HCT116 (cell line): ENCODE measurements around the gene CDK18. TPM values are rescaled to one million over a fixed set of nuclear protein-coding genes. Genes with fewer than 3 reads are reported as not detected.

ENCODE experiments used
- ATAC-seq: fragments of 200-7000 bp; cut with Tn5 transposase; 2 replicates; pipeline ENCODE4 v1.9.1; 2020; ENCODE audit warnings: mild to moderate bottlenecking, moderate library complexity
- BruUV-seq: library from RNA; stranded (reverse); fragments of 400-500 nt; replicated peaks from 2 replicates; lab custom pipeline; 2021; lab: Mats Ljungman, UMichigan
- CTCF ChIA-PET: fragments of 300-600 bp; sonication (Branson Sonifier 250); formaldehyde crosslinking; loops from one replicate; lab custom pipeline; 2021; ENCODE audit warnings: antibody characterized with exemption; lab: Charles Lee
- POLR2A ChIA-PET: fragments of 300-600, 350-600 bp; sonication (Branson Sonifier 250); formaldehyde crosslinking; loops from one replicate; lab custom pipeline; 2021; ENCODE audit warnings: antibody characterized with exemption; lab: Charles Lee
- RAD21 ChIA-PET, 2 experiments: fragments of 300-600 bp; sonication (Branson Sonifier 250); formaldehyde crosslinking; loops; one replicate each; lab custom pipeline; 2023; ENCODE audit warnings: low total read pairs in 2 of 2; ENCODE audit not compliant: uncharacterized antibody in 2 of 2, unreplicated experiment in 2 of 2, low non-redundant PET in 1 of 2; lab: Charles Lee
- DNase-seq: peaks from one replicate; pipeline ENCODE4 v3.0.0-alpha.2; 2010; ENCODE audit warnings: low read depth, low spot score
- H2AFZ ChIP-seq: fragments of 200-600 bp; shearing (Covaris generic), sonication (generic); 2 replicates; pipeline ENCODE4 v1.6.1; 2017; ENCODE audit warnings: low read depth, mixed run types, mixed read lengths, antibody characterized with exemption, low read length; ENCODE audit not compliant: poor library complexity, severe bottlenecking
- H3K27ac ChIP-seq: 2 replicates; pipeline ENCODE4 v1.5.1; 2012; ENCODE audit warnings: low read depth, low read length
- H3K27me3 ChIP-seq: fragments of 200-600 bp; sonication (generic); 2 replicates; pipeline ENCODE4 v1.6.1; 2016; ENCODE audit warnings: mixed run types, low read length, mixed read lengths; ENCODE audit not compliant: insufficient read depth
- H3K36me3 ChIP-seq, 2 experiments: fragments of 200-500 bp in 1 of 2; fragments of 200-600 bp in 1 of 2; sonication (Bioruptor generic) in 1 of 2; sonication (generic) in 1 of 2; 2 replicates each; pipeline versions ENCODE4 v1.5.1 to v1.6.1; 2014 to 2016; ENCODE audit warnings: low read length in 2 of 2, inconsistent platforms in 1 of 2, mixed read lengths in 1 of 2, mixed run types in 1 of 2; ENCODE audit not compliant: insufficient read depth in 2 of 2, control insufficient read depth in 1 of 2
- H3K4me1 ChIP-seq, 2 experiments: fragments of 200-600 bp in 1 of 2; sonication (generic) in 1 of 2; 2 replicates each; pipeline versions ENCODE4 v1.5.1 to v1.6.1; 2012 to 2017; ENCODE audit warnings: low read length in 2 of 2, inconsistent platforms in 1 of 2, mild to moderate bottlenecking in 1 of 2, mixed read lengths in 1 of 2, mixed run types in 1 of 2, moderate library complexity in 1 of 2; ENCODE audit not compliant: insufficient read depth in 2 of 2, control insufficient read depth in 1 of 2
- H3K4me2 ChIP-seq: fragments of 200-600 bp; sonication (generic); 2 replicates; pipeline ENCODE4 v1.6.1; 2017; ENCODE audit warnings: mixed run types, low read length, mixed read lengths
- H3K4me3 ChIP-seq, 2 experiments: fragments of 200-600 bp in 1 of 2; sonication (generic) in 1 of 2; replicated peaks in 1 of 2; 2 replicates each; pipeline ENCODE4 v1.5.1; 2011 to 2016; ENCODE audit warnings: low read length in 2 of 2, control low read depth in 1 of 2, low read depth in 1 of 2, mild to moderate bottlenecking in 1 of 2, mixed read lengths in 1 of 2, mixed run types in 1 of 2
- H3K79me2 ChIP-seq: fragments of 200-600 bp; sonication (generic); 2 replicates; pipeline ENCODE4 v1.6.1; 2017; ENCODE audit warnings: mild to moderate bottlenecking, mixed run types, low read length, moderate library complexity, mixed read lengths; ENCODE audit not compliant: insufficient read depth
- H3K9ac ChIP-seq: fragments of 200-600 bp; sonication (generic); 2 replicates; pipeline ENCODE4 v1.6.1; 2016; ENCODE audit warnings: low read length, mixed read lengths
- H3K9me2 ChIP-seq: fragments of 200-600 bp; sonication (generic), shearing (Covaris generic); 2 replicates; pipeline ENCODE4 v1.6.1; 2017; ENCODE audit warnings: mixed run types, mild to moderate bottlenecking, moderate library complexity; ENCODE audit not compliant: insufficient read depth
- H3K9me3 ChIP-seq, 2 experiments: fragments of 200-500 bp in 1 of 2; fragments of 200-600 bp in 1 of 2; sonication (Bioruptor generic) in 1 of 2; sonication (generic) in 1 of 2; 2 replicates each; pipeline ENCODE4 v1.6.1; 2014 to 2017; ENCODE audit warnings: low read length in 2 of 2, mixed read lengths in 2 of 2, inconsistent platforms in 1 of 2, low read depth in 1 of 2, mild to moderate bottlenecking in 1 of 2, mixed run types in 1 of 2, moderate library complexity in 1 of 2; ENCODE audit not compliant: control insufficient read depth in 1 of 2, insufficient read depth in 1 of 2
- H4K20me1 ChIP-seq: fragments of 200-600 bp; sonication (generic), shearing (Covaris generic); 2 replicates; pipeline ENCODE4 v1.6.1; 2017; ENCODE audit warnings: mixed run types, mild to moderate bottlenecking, moderate library complexity; ENCODE audit not compliant: insufficient read depth
- CBX3 ChIP-seq: IDR thresholded peaks from 2 replicates; pipeline ENCODE4 v1.6.1; 2012; ENCODE audit warnings: low read depth
- EZH2 ChIP-seq: fragments of 200-600 bp; sonication (generic); IDR thresholded peaks from 2 replicates; pipeline ENCODE4 v1.6.1; 2017; ENCODE audit warnings: antibody characterized with exemption, mixed run types
- EZH2phosphoT487 ChIP-seq: fragments of 200-600 bp; IDR thresholded peaks from 2 replicates; pipeline ENCODE4 v1.6.1; 2018; ENCODE audit warnings: antibody characterized with exemption, borderline replicate concordance
- POLR2A ChIP-seq: IDR thresholded peaks from 2 replicates; pipeline ENCODE4 v1.7.0; 2011; ENCODE audit warnings: borderline replicate concordance; ENCODE audit not compliant: insufficient read depth, insufficient read length; ENCODE audit errors: extremely low read depth
- POLR2AphosphoS5 ChIP-seq: IDR thresholded peaks from 2 replicates; pipeline ENCODE4 v1.6.1; 2011; ENCODE audit warnings: mild to moderate bottlenecking, low read depth, low read length, moderate library complexity
- RAD21 ChIP-seq: IDR thresholded peaks from 2 replicates; pipeline ENCODE4 v1.6.1; 2012; ENCODE audit warnings: low read depth, mild to moderate bottlenecking
- SIN3A ChIP-seq: IDR thresholded peaks from 2 replicates; pipeline ENCODE4 v1.6.1; 2012; ENCODE audit warnings: low read depth
- SP1 ChIP-seq: IDR thresholded peaks from 2 replicates; pipeline ENCODE4 v1.6.1; 2012; ENCODE audit warnings: low read depth
- ZFX ChIP-seq: fragments of 450-650 bp; IDR thresholded peaks from 2 replicates; pipeline ENCODE4 v1.6.1; 2017
- intact Hi-C: fragments of 100-400 bp; cut with micrococcal nuclease; formaldehyde crosslinking; loops from 2 replicates; pipeline ENCODE4 v1.10.0; 2022
- total RNA-seq: library from RNA; stranded (reverse); gene quantifications from one replicate; pipeline ENCODE4 v1.2.1, GENCODE V29; 2021; ENCODE audit not compliant: unreplicated experiment
- TF ChIP-seq, protein P1 (sequence below): IDR thresholded peaks from 2 replicates; pipeline ENCODE4 v1.6.1; 2012
- TF ChIP-seq, protein P2 (sequence below), 3 experiments: fragments of 200-600 bp in 1 of 3; sonication (generic) in 1 of 3; IDR thresholded peaks in 2 of 3; conservative IDR thresholded peaks in 1 of 3; 2 replicates each; pipeline ENCODE4 v1.5.1; 2012 to 2017; ENCODE audit warnings: low read depth in 2 of 3, low read length in 2 of 3, antibody characterized with exemption in 1 of 3, borderline replicate concordance in 1 of 3, control low read depth in 1 of 3, mild to moderate bottlenecking in 1 of 3, mixed read lengths in 1 of 3, mixed run types in 1 of 3, moderate library complexity in 1 of 3; ENCODE audit not compliant: insufficient read depth in 1 of 3

Gene CDK18
- total RNA-seq, 1 experiment from 2014 or later, result 32.0 TPM

DNA sequence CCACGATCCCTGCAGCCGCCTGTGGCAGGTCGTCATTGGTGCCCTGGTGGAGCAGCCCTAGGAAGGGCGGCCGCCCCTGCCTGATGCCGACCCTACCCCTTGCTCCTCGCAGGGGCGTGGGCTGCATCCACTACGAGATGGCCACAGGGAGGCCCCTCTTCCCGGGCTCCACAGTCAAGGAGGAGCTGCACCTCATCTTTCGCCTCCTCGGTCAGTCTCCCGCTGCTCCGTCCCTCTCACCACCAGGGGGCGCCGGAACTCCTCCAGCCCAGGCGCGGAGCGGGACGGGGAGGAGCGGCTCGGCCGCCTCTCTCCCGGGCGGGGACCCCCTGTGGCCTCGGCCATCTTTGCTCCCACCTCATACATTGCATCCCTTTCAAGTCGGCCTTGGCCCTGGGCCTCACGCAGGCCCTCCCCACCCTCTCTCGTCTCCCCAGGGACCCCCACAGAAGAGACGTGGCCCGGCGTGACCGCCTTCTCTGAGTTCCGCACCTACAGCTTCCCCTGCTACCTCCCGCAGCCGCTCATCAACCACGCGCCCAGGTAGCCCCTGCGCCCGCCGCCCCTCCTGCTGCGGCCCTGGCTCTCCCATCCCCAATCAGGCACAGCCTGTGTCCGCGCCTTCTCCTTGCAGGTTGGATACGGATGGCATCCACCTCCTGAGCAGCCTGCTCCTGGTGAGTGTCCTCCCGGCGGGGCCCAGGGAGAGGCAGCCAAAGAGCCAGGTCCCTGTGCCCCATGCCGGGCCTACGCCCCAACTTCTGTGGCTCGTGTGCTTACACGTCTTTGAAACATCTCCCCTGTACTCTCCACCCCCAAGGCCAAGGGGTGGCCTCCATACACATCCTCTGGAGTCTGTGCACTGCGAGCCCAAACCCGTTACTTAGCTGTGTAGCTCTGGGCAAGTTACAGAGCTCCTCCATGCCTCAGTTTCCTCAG, 24.7 kb downstream of the CDK18 start:
- POLR2A ChIA-PET, result no interaction called here
- Histone ChIP-seq H3K9me3 (no peaks in the 10 kb centered on the region), H2AFZ (no peak overlapping the region), H3K4me1 (peaks cover 0 to 4% of the 10 kb centered on the region in 2 experiments; a peak in 1 of 4 replicates), H3K27me3 (no peaks in the 10 kb centered on the region), H3K27ac (no peak overlapping the region), H3K36me3 (no peaks in the 10 kb centered on the region), H4K20me1 (no peaks in the 10 kb centered on the region), H3K9ac (no peak overlapping the region), H3K79me2 (no peaks in the 10 kb centered on the region), H3K4me2 (peak overlapping the region; percentile 25), H3K9me2 (no peaks in the 10 kb centered on the region), H3K4me3 (no peak overlapping the region)
- ATAC-seq (peak; percentile 90), DNase-seq (peak; percentile 19)
- peak; percentile 83 for TF ChIP-seq RAD21
- TF ChIP-seq EZH2phosphoT487, result no peak
- TF ChIP-seq EZH2, result no peak
- TF ChIP-seq SP1, result no peak
- no peak for TF ChIP-seq POLR2A
- TF ChIP-seq ZFX, result no peak
- TF ChIP-seq, protein P1, sequence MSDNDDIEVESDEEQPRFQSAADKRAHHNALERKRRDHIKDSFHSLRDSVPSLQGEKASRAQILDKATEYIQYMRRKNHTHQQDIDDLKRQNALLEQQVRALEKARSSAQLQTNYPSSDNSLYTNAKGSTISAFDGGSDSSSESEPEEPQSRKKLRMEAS, result no peak
- TF ChIP-seq, protein P2, sequence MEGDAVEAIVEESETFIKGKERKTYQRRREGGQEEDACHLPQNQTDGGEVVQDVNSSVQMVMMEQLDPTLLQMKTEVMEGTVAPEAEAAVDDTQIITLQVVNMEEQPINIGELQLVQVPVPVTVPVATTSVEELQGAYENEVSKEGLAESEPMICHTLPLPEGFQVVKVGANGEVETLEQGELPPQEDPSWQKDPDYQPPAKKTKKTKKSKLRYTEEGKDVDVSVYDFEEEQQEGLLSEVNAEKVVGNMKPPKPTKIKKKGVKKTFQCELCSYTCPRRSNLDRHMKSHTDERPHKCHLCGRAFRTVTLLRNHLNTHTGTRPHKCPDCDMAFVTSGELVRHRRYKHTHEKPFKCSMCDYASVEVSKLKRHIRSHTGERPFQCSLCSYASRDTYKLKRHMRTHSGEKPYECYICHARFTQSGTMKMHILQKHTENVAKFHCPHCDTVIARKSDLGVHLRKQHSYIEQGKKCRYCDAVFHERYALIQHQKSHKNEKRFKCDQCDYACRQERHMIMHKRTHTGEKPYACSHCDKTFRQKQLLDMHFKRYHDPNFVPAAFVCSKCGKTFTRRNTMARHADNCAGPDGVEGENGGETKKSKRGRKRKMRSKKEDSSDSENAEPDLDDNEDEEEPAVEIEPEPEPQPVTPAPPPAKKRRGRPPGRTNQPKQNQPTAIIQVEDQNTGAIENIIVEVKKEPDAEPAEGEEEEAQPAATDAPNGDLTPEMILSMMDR (IDR thresholded peaks at IDR 0.05 in 2 of 3, conservative IDR thresholded peaks at IDR 0.05 in 1 of 3; ENCODE audit: borderline replicate concordance in 1 of 3, insufficient read depth in 1 of 3, low read depth in 2 of 3, low read length in 2 of 3), result peak; percentile 74 to 89 (median 86)
- no peak for TF ChIP-seq SIN3A
- no peak for TF ChIP-seq CBX3
- no peak for TF ChIP-seq POLR2AphosphoS5
- CTCF ChIA-PET, result interaction anchor here (0.9 to 2.4 kb wide), 10 partner anchors 14 to 448 kb away, joined by 3 to 35 read pairs (median 4); partner anchors contain the start of gene ELK4
- intact Hi-C loops, result loop anchor here (1.0 to 10.0 kb wide), 4 partner anchors 104 to 254 kb away; partner anchors contain the start of gene ELK4
- RAD21 ChIA-PET, result interaction anchor here (0.6 to 1.3 kb wide), 2 partner anchors 129 to 130 kb away, joined by 6 to 21 read pairs; no protein-coding TSS in a partner anchor
- no TSS peak for BruUV-seq
